ENCODE data around the gene LSM2. TPM values are rescaled to one million over a fixed set of nuclear protein-coding genes. Genes with fewer than 3 reads are reported as not detected.
A peak's percentile ranks its signal among the peaks of the same experiment; 100 is the strongest.

LSM2 gene
- total RNA-seq, 2 donors from 2014 or later, result 21.0 to 22.4 TPM

GRCh38 chr6:31791324-31792089 is 15.3 kb downstream of the LSM2 start:
- ATAC-seq (no peak), DNase-seq (peak; percentile 39 to 68 (median 47))
- peaks cover 22% of the 10 kb centered on the region for H3K4me1 ChIP-seq
- H3K27me3 ChIP-seq, result no peaks in the 10 kb centered on the region
- peaks cover 0 to 3% of the 10 kb centered on the region in 2 donors for H3K36me3 ChIP-seq (replicated peaks in 1 of 2; ENCODE audit: insufficient read depth in 1 of 2, low read depth in 2 of 2)
- H3K27ac ChIP-seq, result no peak overlapping the region
- WGBS, 2 donors, result 65 to 70% methylated on average over 10 to 12 of the region's 12 CpGs
- TF ChIP-seq, protein P1, sequence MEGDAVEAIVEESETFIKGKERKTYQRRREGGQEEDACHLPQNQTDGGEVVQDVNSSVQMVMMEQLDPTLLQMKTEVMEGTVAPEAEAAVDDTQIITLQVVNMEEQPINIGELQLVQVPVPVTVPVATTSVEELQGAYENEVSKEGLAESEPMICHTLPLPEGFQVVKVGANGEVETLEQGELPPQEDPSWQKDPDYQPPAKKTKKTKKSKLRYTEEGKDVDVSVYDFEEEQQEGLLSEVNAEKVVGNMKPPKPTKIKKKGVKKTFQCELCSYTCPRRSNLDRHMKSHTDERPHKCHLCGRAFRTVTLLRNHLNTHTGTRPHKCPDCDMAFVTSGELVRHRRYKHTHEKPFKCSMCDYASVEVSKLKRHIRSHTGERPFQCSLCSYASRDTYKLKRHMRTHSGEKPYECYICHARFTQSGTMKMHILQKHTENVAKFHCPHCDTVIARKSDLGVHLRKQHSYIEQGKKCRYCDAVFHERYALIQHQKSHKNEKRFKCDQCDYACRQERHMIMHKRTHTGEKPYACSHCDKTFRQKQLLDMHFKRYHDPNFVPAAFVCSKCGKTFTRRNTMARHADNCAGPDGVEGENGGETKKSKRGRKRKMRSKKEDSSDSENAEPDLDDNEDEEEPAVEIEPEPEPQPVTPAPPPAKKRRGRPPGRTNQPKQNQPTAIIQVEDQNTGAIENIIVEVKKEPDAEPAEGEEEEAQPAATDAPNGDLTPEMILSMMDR (IDR thresholded peaks at IDR 0.05), result peak in 6 of 7 experiments; percentile 34 to 66 (median 50)
- TF ChIP-seq POLR2A (IDR thresholded peaks at IDR 0.05), result no peak
- H3K9me3 ChIP-seq, result no peaks in the 10 kb centered on the region
- H3K4me3 ChIP-seq, result no peak overlapping the region
- intact Hi-C loops (cut with DNase I), result no loop called here

DNA sequence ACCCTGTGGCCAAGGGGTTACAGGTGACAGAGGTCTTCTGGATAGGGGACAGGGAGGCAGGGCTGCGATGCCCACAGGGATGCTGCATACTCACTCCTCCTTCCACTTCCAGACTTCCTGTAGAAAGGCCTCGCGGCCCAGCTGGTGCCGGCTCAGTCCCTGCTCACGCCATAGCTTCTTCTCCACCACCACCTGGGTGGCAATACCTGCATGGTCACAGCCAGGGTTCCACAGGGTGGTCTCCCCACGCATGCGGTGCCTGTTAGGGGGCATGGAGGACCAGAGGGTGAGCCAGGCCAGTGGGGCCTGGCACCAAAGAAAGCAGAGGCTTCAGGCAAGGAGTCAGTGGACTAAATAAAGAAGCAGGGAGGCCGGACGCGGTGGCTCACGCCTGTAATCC is 21.3 kb downstream of the LSM2 start:
- peaks cover 0 to 29% of the 10 kb centered on the region in 2 donors for H3K36me3 ChIP-seq (replicated peaks in 1 of 2; ENCODE audit: insufficient read depth in 1 of 2, low read depth in 2 of 2)
- H3K4me3 ChIP-seq, result no peak overlapping the region
- TF ChIP-seq POLR2A (IDR thresholded peaks at IDR 0.05), result no peak
- TF ChIP-seq, protein P1 (IDR thresholded peaks at IDR 0.05), result no peak
- no peaks in the 10 kb centered on the region for H3K27me3 ChIP-seq
- intact Hi-C loops (cut with DNase I), result no loop called here
- no peak overlapping the region for H3K27ac ChIP-seq
- 91 to 96% methylated on average over 10 to 11 of the region's 11 CpGs for WGBS, 2 donors
- H3K9me3 ChIP-seq, result no peaks in the 10 kb centered on the region
- DNase-seq (no peak), ATAC-seq (no peak)
- no peaks in the 10 kb centered on the region for H3K4me1 ChIP-seq

DNA sequence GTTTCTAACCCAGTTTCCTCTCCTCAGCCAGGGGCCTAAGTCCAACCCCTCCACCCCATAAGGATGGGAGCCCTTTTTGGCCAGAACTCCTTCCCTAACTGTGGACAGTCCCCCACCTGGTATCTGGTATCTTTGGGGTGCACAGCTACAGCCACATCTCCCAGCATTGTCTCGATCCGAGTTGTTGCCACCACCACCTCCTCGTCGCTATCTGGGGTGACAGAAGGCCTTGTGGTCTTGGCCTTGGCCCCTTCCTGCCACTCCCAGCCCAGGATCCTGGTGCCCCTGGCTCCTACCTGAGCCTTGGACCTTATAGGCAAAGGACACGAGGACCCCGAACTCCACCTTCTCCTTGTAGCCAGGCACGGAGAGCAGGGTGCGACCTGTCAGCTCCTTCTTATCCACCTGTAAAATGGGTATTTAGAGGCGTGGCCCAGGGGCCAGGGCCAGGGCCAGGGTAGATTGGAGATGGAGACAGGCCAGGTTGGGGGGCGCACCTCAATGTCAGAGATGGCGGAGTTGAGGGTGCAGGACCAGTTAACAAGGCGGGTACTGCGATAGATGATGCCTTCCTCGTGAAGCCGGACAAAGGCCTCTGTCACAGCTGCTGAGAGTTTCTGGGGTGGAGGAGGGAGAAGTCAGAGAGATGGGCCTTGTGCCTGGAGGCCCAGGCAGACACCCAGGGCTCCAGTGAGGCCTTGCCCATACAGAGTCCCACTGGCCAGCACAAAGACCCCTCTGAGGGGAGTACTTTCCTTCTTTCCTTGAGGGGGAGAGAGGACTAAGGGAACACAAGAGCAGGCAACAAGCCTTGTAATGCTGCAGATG is 22.5 kb downstream of the LSM2 start:
- Histone ChIP-seq H3K27me3 (no peaks in the 10 kb centered on the region), H3K27ac (no peak overlapping the region), H3K4me1 (no peaks in the 10 kb centered on the region), H3K9me3 (no peaks in the 10 kb centered on the region), H3K4me3 (no peak overlapping the region), H3K36me3 (replicated peaks in 1 of 2; ENCODE audit: insufficient read depth in 1 of 2, low read depth in 2 of 2) (peaks cover 4 to 38% of the 10 kb centered on the region in 2 donors)
- TF ChIP-seq, protein P1 (IDR thresholded peaks at IDR 0.05), result no peak
- TF ChIP-seq POLR2A (IDR thresholded peaks at IDR 0.05), result no peak
- no peak for DNase-seq
- WGBS, 2 donors, result 87 to 89% methylated on average over 14 to 15 of the region's 15 CpGs
- intact Hi-C loops (cut with DNase I), result no loop called here
- no peak for ATAC-seq

DNA sequence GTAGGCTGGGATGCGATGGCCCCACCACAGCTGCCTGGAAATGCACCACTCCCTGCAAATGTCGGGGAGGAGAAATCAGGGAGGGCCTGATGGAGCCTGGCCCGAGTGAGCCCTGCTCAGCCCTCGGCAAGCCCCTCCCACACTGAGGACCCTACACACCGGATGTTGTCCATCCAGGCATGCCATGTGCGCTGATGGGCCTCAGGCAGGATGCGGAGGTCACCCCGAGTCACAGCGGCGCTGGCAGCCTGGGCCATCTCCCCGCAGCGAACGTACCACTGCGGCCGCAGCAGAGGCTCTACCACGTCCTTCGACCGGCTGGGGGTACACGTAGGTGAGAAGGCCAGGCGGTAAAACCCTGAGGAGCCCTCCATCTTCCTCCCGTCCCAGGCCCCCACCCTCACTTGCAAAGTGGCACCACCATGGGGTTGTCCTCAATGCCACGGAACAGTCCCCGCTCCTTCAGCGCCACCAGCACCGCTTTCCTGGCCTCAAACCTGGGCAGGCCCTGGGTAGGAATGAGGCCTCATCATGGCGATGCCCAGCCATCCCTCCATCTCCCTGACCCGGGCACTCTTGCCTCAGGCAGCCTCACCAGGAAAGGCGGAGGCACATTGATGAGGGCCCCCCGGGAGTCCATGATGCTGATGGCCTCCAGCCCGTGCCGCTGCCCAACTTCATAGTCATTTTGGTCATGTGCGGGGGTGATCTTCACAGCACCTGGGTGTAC is 24.5 kb downstream of the LSM2 start:
- no peak overlapping the region for H3K4me3 ChIP-seq
- H3K36me3 ChIP-seq (replicated peaks in 1 of 2; ENCODE audit: insufficient read depth in 1 of 2, low read depth in 2 of 2), result peaks cover 4 to 40% of the 10 kb centered on the region in 2 donors
- intact Hi-C loops (cut with DNase I), result no loop called here
- H3K9me3 ChIP-seq, result no peaks in the 10 kb centered on the region
- no peak for TF ChIP-seq POLR2A (IDR thresholded peaks at IDR 0.05)
- TF ChIP-seq, protein P1 (IDR thresholded peaks at IDR 0.05), result no peak
- no peak overlapping the region for H3K27ac ChIP-seq
- 91% methylated on average over 28 of the region's 32 CpGs; no CpG with 5 or more reads in 1 of the 2 donors for WGBS, 2 donors
- H3K4me1 ChIP-seq, result peaks cover 4% of the 10 kb centered on the region
- H3K27me3 ChIP-seq, result no peaks in the 10 kb centered on the region
- no peak for ATAC-seq
- DNase-seq, result no peak
